ENCODE measurements around the gene MGST2.
A peak's percentile ranks its signal among the peaks of the same experiment; 100 is the strongest.
"Not testable (repeated sequence)": the region's sequence is repeated elsewhere in the genome, so short reads cannot be mapped to it uniquely, and the experiment has no call there.

Gene MGST2

GRCh38 chr4:139665690-139666529, at the start of gene MGST2:
MGST2 (plus strand) TSS chr4:139665819; CDS start chr4:139666020, 201 bp downstream.
- DNase-seq = no peak

- DNase-seq = peak; percentile 2
Observed at GRCh38 chr4:139617702-139618490, 47.7 kb upstream of the MGST2 start.

GRCh38 chr4:139619644-139620043, 46.0 kb upstream of the MGST2 start:
- no peak for DNase-seq

- DNase-seq = no peak
Observed at GRCh38 chr4:139622901-139623381, 42.7 kb upstream of the MGST2 start.

- DNase-seq = no peak
Observed at GRCh38 chr4:139624441-139625092, 41.1 kb upstream of the MGST2 start.

GRCh38 chr4:139625093-139625455, 40.5 kb upstream of the MGST2 start:
- DNase-seq = no peak

GRCh38 chr4:139625482-139625881, 40.1 kb upstream of the MGST2 start:
- DNase-seq = no peak

- DNase-seq = no peak
Observed at GRCh38 chr4:139628184-139629012, 37.2 kb upstream of the MGST2 start.

GRCh38 chr4:139629436-139630125, 36.0 kb upstream of the MGST2 start:
- DNase-seq = no peak

- no peak for DNase-seq
Observed at GRCh38 chr4:139630126-139630495, 35.5 kb upstream of the MGST2 start.

- DNase-seq = no peak
Observed at GRCh38 chr4:139630991-139631390, 34.6 kb upstream of the MGST2 start.

- DNase-seq = no peak
Observed at GRCh38 chr4:139631791-139632190, 33.8 kb upstream of the MGST2 start.

GRCh38 chr4:139632739-139633138, 32.9 kb upstream of the MGST2 start:
- DNase-seq = not testable (repeated sequence)

GRCh38 chr4:139633195-139633594, 32.4 kb upstream of the MGST2 start:
- no peak for DNase-seq

GRCh38 chr4:139633661-139634060, 32.0 kb upstream of the MGST2 start:
- DNase-seq = no peak

- no peak for DNase-seq
Observed at GRCh38 chr4:139635966-139636365, 29.7 kb upstream of the MGST2 start.

- not testable (repeated sequence) for DNase-seq
Observed at GRCh38 chr4:139638306-139638705, 27.3 kb upstream of the MGST2 start.

- no peak for DNase-seq
Observed at GRCh38 chr4:139639654-139640053, 26.0 kb upstream of the MGST2 start.

GRCh38 chr4:139641218-139641617, 24.4 kb upstream of the MGST2 start:
- no peak for DNase-seq

GRCh38 chr4:139642364-139642763, 23.3 kb upstream of the MGST2 start:
- DNase-seq = no peak

GRCh38 chr4:139643042-139643895, 22.4 kb upstream of the MGST2 start:
- no peak for DNase-seq

Data from SIG-M5 (cell line).